ENCODE data around the gene TMCC2.

TMCC2 gene

GRCh38 chr1:205301842-205302588, 74.3 kb downstream of the TMCC2 start:
- no peak for DNase-seq (ENCODE audit: low read depth in 2 of 2, low spot score in 1 of 2)

- DNase-seq (ENCODE audit: low read depth in 2 of 2, low spot score in 1 of 2) = no peak
These were observed 75.6 kb downstream of the TMCC2 start for GRCh38 chr1:205303247-205303888.

GRCh38 chr1:205304046-205304694, 76.4 kb downstream of the TMCC2 start:
- DNase-seq (ENCODE audit: low read depth in 2 of 2, low spot score in 1 of 2) = no peak

- DNase-seq (ENCODE audit: low read depth in 2 of 2, low spot score in 1 of 2) = no peak
These were observed 76.9 kb downstream of the TMCC2 start for GRCh38 chr1:205304695-205305070.

GRCh38 chr1:205306929-205307566, 79.3 kb downstream of the TMCC2 start:
- no peak for DNase-seq (ENCODE audit: low read depth in 2 of 2, low spot score in 1 of 2)

GRCh38 chr1:205309741-205310140, 82.0 kb downstream of the TMCC2 start:
- DNase-seq (ENCODE audit: low read depth in 2 of 2, low spot score in 1 of 2) = no peak

- DNase-seq (ENCODE audit: low read depth in 2 of 2, low spot score in 1 of 2) = no peak
These were observed 83.4 kb downstream of the TMCC2 start for GRCh38 chr1:205310976-205311704.

- no peak for DNase-seq (ENCODE audit: low read depth in 2 of 2, low spot score in 1 of 2)
These were observed 85.3 kb downstream of the TMCC2 start for GRCh38 chr1:205312866-205313562.

GRCh38 chr1:205313563-205314308, 86.0 kb downstream of the TMCC2 start:
- no peak for DNase-seq (ENCODE audit: low read depth in 2 of 2, low spot score in 1 of 2)

GRCh38 chr1:205315008-205315618, 87.4 kb downstream of the TMCC2 start:
- DNase-seq (ENCODE audit: low read depth in 2 of 2, low spot score in 1 of 2) = no peak

- DNase-seq (ENCODE audit: low read depth in 2 of 2, low spot score in 1 of 2) = no peak
These were observed 88.4 kb downstream of the TMCC2 start for GRCh38 chr1:205316161-205316566.

GRCh38 chr1:205317311-205317917, 89.7 kb downstream of the TMCC2 start:
- no peak for DNase-seq (ENCODE audit: low read depth in 2 of 2, low spot score in 1 of 2)

- no peak for DNase-seq (ENCODE audit: low read depth in 2 of 2, low spot score in 1 of 2)
These were observed 90.7 kb downstream of the TMCC2 start for GRCh38 chr1:205318231-205318991.

GRCh38 chr1:205319081-205320018, 91.6 kb downstream of the TMCC2 start:
- no peak for DNase-seq (ENCODE audit: low read depth in 2 of 2, low spot score in 1 of 2)

- peak; percentile 59 to 74 for DNase-seq (ENCODE audit: low read depth in 2 of 2, low spot score in 1 of 2)
These were observed 93.6 kb downstream of the TMCC2 start, which contains the start of gene NUAK2 for GRCh38 chr1:205321162-205321958. NUAK2 (minus strand) TSS chr1:205321745; CDS start chr1:205321628, 117 bp downstream.

GRCh38 chr1:205321959-205322283, 94.2 kb downstream of the TMCC2 start:
- no peak for DNase-seq (ENCODE audit: low read depth in 2 of 2, low spot score in 1 of 2)
